ENCODE data around the gene PTGS1. TPM values are rescaled to one million over a fixed set of nuclear protein-coding genes. Genes with fewer than 3 reads are reported as not detected.

The PTGS1 gene
- total RNA-seq, 1 donor from 2014 or later: 33.4 TPM

DNA sequence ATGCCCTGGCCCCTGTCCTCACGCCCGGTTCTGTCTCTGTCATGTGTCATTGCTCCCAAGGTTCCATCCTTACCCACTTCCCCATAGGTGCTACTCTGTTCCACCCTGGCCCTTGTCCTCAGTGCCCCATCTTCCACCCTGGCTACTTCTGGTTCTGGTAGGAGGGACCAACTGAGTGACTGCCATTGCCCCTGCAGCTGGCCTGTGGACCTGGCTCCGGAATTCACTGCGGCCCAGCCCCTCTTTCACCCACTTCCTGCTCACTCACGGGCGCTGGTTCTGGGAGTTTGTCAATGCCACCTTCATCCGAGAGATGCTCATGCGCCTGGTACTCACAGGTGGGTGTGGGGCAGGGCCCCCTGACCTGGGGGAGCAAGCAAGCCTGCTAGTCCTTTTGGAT lies 7.4 kb downstream of the PTGS1 start:
- Mint-ChIP-seq H3K9me3 (ENCODE audit: unreplicated experiment) (no peaks in the 10 kb centered on the region), H3K27ac (ENCODE audit: unreplicated experiment) (no peak overlapping the region), H3K27me3 (ENCODE audit: unreplicated experiment) (peaks cover 13% of the 10 kb centered on the region), H3K36me3 (ENCODE audit: low read depth, unreplicated experiment) (peaks cover 21% of the 10 kb centered on the region), H3K4me1 (ENCODE audit: unreplicated experiment) (peaks cover 11% of the 10 kb centered on the region), H3K4me3 (ENCODE audit: unreplicated experiment) (no peak overlapping the region)
- DNase-seq (ENCODE audit: low spot score): no peak
- TF ChIP-seq, protein P1, sequence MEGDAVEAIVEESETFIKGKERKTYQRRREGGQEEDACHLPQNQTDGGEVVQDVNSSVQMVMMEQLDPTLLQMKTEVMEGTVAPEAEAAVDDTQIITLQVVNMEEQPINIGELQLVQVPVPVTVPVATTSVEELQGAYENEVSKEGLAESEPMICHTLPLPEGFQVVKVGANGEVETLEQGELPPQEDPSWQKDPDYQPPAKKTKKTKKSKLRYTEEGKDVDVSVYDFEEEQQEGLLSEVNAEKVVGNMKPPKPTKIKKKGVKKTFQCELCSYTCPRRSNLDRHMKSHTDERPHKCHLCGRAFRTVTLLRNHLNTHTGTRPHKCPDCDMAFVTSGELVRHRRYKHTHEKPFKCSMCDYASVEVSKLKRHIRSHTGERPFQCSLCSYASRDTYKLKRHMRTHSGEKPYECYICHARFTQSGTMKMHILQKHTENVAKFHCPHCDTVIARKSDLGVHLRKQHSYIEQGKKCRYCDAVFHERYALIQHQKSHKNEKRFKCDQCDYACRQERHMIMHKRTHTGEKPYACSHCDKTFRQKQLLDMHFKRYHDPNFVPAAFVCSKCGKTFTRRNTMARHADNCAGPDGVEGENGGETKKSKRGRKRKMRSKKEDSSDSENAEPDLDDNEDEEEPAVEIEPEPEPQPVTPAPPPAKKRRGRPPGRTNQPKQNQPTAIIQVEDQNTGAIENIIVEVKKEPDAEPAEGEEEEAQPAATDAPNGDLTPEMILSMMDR (IDR thresholded peaks at IDR 0.05; ENCODE audit: unreplicated experiment): no peak

DNA sequence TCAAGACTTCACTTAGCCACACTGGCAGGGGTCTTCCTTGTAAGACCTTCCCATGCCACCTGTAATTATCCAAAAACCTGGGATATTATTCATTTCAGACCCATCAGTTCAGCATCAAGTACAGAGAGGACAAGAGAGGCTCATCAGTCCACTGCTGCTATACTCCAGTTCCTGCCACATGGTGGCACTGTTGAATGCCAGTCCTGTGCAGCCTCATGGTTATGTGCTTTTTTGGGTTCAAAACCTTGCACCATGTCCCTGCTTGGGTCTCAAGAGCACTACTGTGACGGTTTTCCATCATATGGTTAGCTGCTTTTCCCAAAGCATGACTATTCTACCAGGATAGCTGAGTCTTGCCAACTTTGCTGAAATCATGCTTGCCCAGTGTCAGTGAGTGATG lies 8.5 kb downstream of the PTGS1 start:
- H3K27me3 Mint-ChIP-seq (ENCODE audit: unreplicated experiment): peaks cover 10% of the 10 kb centered on the region

DNA sequence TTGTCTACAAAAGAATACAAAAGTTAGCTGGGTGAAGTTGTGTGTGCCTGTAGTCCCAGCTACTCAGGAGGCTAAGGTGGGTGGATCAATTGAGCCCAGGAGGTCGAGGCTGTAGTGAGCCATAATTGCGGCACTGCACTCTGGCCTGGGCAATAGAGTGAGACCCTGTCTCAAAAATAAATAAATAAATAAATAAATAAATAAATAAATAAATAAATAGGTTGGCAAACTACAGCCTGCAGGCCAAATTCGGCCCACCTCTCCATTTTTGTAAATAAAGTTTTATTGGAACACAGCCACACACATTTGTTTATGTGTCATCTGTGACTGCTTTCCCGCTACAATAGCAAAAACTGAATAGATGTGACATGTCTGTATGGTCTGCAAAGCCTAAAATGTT lies 9.5 kb downstream of the PTGS1 start:
- DNase-seq (ENCODE audit: low spot score): no peak
- H3K36me3 Mint-ChIP-seq (ENCODE audit: low read depth, unreplicated experiment): peaks cover 21% of the 10 kb centered on the region
- H3K4me3 Mint-ChIP-seq (ENCODE audit: unreplicated experiment): no peak overlapping the region
- H3K4me1 Mint-ChIP-seq (ENCODE audit: unreplicated experiment): peaks cover 10% of the 10 kb centered on the region
- H3K27ac Mint-ChIP-seq (ENCODE audit: unreplicated experiment): no peak overlapping the region
- peaks cover 9% of the 10 kb centered on the region for H3K27me3 Mint-ChIP-seq (ENCODE audit: unreplicated experiment)
- no peaks in the 10 kb centered on the region for H3K9me3 Mint-ChIP-seq (ENCODE audit: unreplicated experiment)
- TF ChIP-seq, protein P1 (IDR thresholded peaks at IDR 0.05; ENCODE audit: unreplicated experiment): no peak

More for the DNA sequence above, 8.5 kb downstream of the PTGS1 start:
- no peak for DNase-seq (ENCODE audit: low spot score)
- TF ChIP-seq, protein P1 (IDR thresholded peaks at IDR 0.05; ENCODE audit: unreplicated experiment): peak; percentile 45
- H3K4me3 Mint-ChIP-seq (ENCODE audit: unreplicated experiment): no peak overlapping the region
- peaks cover 11% of the 10 kb centered on the region for H3K4me1 Mint-ChIP-seq (ENCODE audit: unreplicated experiment)
- peaks cover 21% of the 10 kb centered on the region for H3K36me3 Mint-ChIP-seq (ENCODE audit: low read depth, unreplicated experiment)
- no peak overlapping the region for H3K27ac Mint-ChIP-seq (ENCODE audit: unreplicated experiment)
- no peaks in the 10 kb centered on the region for H3K9me3 Mint-ChIP-seq (ENCODE audit: unreplicated experiment)

DNA sequence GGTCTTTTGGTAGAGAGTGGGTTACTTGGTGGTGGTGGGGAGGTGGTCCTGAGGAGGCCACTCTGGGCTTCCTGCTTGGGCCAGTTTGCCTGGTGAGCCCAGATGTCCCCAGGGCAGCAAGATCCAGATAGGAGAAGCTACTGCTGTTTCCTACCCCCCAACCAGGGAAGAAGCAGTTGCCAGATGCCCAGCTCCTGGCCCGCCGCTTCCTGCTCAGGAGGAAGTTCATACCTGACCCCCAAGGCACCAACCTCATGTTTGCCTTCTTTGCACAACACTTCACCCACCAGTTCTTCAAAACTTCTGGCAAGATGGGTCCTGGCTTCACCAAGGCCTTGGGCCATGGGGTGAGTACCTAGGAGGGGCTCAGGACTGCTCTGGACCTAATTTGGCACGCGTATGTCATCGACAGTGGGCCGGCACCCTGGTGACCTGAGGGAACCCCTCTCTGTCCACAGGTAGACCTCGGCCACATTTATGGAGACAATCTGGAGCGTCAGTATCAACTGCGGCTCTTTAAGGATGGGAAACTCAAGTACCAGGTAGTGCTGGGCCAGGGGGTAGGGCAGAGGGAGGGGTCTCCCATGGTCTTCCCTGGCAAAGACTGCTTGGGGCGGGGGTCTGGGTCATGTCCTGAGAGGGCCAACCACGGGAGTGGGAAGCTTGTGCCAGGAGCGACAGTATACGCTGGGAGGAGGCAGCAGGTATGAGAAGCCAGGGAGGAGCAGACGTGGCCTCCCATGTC lies 10.6 kb downstream of the PTGS1 start:
- Mint-ChIP-seq H3K27ac (ENCODE audit: unreplicated experiment) (no peak overlapping the region), H3K4me3 (ENCODE audit: unreplicated experiment) (no peak overlapping the region), H3K36me3 (ENCODE audit: low read depth, unreplicated experiment) (peaks cover 21% of the 10 kb centered on the region), H3K9me3 (ENCODE audit: unreplicated experiment) (no peaks in the 10 kb centered on the region), H3K4me1 (ENCODE audit: unreplicated experiment) (peaks cover under 1% of the 10 kb centered on the region), H3K27me3 (ENCODE audit: unreplicated experiment) (peaks cover 5% of the 10 kb centered on the region)
- no peak for DNase-seq (ENCODE audit: low spot score)
- TF ChIP-seq, protein P1 (IDR thresholded peaks at IDR 0.05; ENCODE audit: unreplicated experiment): no peak

Data from endothelial cell (in vitro differentiated cells).